Raji (cell line): ENCODE data around the gene MRAS.

Experiments used
- POLR2A ChIP-seq: IDR thresholded peaks from 2 replicates; pipeline ENCODE4 v1.6.1; 2011; ENCODE audit warnings: low read depth, low read length, control low read depth; ENCODE audit not compliant: insufficient read depth

The MRAS gene

DNA sequence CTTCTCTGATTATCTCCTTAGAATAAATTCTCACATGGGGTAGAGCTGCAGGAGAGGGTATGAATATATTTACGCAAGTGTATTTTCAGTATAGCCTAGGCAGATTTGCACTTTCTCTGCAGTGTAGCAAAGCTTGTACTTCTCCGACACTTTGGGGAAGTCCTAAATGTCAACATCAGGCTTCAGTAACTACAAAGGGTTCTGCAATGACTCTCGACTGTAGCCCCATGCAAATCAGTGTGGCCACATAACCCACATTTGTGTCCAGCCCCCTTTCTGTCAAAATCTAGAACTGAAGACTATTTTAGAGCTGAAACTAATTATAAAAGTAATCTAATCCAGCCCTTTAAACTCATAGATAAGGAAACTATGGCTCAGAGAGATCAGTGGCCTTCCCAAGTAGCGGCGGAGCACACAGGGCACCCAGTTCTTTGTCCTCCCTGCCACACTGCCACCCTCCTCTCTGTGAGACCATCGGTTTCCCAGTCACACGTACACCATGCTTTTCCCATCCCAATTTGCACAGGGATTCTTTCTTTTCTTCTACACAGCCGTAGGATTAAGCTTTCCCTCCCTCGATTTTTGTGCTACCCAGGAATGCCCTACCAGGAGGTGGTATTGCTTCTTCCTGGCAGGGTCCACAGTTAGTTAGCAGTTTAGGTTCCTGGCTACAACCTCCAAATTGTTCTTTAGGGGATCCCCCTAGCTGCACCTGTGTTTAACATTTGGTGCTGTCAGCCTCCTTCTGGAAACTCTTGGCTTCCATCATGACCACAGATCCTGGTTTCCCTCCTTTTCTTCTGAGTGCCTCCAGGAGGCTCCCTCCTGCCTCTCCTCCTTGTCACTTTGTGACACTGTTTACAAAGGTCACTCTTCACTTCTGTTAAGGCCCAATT is 22.9 kb downstream of the MRAS start:
- no peak for TF ChIP-seq POLR2A

DNA sequence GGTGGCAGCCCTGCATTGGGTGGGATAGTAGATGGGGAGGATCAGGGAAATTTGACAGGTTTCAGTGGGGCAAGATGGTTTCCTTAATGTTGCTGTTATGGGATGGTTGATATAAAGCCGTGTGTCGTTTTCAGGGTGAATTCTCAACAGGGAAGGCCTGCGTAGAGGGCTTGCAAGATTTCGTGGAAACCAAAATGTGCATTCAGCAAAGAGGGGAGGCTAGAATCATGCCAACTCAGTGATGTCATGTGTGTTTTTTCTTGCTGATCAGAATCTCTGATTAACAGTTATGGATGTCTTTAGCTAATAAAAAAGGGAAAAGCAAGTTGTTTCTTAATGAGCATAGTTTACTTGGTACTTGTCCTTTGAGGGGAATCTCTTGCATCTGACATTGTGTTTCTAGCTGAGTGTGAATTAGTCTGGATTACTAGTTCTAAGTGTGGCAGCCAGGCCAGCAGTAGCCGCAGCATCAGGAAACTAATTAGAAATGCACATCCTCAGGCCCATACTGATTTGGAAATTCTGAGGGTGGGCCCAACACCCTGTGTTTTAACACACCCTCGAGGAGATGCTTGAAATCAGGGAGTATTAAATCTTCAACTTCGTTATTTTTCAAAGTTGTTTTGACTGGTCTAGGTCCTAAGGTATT is 24.8 kb downstream of the MRAS start:
- TF ChIP-seq POLR2A = no peak

DNA sequence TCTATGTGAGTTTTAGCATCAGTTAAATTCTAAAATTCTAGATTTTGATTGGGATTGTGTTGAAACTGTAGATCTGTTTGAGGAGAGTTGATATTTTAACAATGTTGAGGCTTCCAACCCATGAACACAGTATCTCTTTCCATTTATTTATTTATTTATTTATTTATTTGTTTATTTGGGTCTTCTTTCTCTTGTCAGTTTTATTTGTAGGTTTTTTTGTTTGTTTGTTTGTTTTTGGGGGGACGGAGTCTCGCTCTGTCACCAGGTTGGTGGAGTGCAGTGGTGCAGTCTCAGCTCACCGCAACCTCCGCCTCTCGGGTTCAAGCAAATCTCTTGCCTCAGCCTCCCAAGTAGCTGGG is 25.3 kb downstream of the MRAS start:
- TF ChIP-seq POLR2A = no peak

DNA sequence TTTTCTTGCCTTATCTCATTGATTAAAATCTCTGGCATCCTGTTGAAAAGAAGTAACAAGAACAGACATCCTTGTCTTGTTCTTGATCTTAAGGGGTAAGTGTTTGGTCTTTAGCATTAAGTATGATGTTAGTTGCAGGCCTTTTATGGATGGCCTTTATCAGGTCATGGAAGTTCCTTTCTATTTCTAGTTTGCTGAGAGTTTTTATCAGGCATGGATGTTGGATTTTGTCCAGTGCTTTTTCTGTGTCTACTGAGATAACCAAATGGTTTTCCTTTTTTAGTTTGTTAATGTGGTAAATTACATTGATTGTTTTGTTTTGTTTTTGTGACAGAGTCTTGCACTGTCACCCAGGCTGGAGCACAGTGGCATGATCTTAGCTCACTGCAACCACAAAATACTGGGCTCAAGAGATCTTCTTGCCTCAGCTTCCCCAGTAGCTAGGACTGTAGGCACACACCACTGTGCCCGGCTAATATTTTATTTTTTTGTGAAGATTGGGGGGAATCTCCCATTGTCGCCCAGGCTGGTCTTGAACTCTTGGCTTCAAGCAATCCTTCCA is 26.3 kb downstream of the MRAS start:
- no peak for TF ChIP-seq POLR2A

DNA sequence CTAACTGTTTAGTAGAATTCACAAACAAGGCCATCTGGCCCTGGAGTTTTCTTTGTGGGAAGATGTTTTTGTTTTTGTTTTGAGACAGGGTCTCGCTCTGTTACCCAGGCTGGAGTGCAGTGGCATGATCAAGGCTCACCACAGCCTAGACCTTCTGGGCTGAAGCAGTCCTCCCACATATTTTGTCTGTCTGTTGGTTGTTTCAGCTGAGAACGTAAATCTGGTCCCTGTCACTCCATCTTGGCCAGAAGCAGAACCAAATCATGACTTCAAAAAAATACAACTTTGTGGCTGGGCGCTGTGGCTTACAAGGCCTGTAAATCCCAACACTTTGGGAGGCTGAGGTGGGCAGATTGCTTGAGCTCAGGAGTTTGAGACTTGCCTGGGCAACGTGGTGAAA is 27.1 kb downstream of the MRAS start:
- TF ChIP-seq POLR2A = no peak

DNA sequence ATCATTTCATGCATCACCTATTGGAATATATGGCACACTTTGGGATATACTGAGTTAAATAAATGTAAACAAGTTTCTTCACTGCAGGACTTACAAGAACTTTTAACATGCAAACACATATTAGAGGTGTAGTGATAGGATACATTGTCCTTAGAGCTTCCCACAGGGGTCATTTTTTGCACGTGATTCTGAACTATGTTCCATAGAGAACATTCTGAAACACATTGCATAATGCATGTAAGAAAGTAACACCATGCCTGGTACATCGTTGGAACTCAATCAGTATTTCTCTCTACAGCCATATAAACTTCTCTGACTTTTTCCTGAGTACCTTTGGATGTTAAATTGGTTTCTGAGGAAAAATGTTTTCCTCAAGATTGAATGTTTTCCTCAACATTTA is 28.3 kb downstream of the MRAS start:
- TF ChIP-seq POLR2A = no peak

DNA sequence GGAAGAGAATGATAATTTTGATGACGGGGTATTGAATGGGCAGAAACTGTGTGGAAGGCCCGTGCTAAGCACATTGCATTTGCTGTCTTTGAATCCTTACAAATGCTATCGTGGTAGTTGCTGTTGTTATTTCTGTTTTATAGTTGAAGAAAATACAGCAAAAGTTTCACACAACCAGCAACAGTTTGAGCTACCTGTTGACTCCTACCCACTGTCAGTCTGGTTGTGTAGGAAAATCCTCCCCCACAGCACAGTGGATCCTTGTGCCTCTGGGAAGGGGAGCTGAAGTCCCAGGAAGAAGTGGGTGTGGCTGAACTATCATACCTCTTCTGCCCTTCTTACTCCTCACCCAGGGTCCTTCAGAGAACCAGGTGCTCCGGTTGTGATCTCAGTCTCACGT is 29.4 kb downstream of the MRAS start:
- TF ChIP-seq POLR2A = no peak

DNA sequence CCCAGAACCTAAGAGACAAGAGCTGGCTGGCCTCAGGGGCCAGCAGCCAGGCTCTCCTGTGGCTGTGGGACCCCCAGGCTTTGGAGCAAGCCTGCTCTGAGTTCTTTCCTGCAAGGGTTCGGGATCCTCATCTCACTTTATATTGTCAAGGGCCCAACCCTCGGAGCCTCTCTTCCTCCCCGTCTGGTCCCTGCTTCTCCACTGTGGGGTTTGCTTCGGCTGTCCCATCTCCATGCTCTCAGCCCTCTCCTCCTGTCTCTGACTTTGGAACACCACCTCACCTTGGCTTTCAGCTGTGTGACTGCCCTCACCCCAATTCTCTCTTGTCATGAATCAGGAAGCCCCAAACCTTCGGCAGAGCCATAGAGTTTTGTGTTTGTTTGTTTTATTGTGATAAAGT is 30.0 kb downstream of the MRAS start:
- no peak for TF ChIP-seq POLR2A

DNA sequence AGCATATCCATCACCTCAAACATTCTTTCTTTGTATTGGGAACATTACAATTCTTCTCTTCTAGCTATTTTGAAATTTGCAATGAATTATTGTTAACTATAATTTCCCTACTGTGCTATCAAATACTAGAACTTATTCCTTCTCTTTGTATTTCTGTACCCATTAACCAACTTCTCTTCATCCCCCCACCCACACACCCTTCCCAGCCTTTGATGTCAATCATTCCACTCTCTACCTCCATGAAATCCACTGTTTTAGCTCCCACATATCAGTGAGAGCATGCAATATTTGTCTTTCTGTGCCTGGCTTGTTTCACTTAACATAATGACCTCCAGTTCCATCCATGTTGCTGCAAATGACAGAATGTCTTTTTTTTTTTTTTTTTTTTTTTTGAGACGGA is 30.6 kb downstream of the MRAS start:
- no peak for TF ChIP-seq POLR2A

DNA sequence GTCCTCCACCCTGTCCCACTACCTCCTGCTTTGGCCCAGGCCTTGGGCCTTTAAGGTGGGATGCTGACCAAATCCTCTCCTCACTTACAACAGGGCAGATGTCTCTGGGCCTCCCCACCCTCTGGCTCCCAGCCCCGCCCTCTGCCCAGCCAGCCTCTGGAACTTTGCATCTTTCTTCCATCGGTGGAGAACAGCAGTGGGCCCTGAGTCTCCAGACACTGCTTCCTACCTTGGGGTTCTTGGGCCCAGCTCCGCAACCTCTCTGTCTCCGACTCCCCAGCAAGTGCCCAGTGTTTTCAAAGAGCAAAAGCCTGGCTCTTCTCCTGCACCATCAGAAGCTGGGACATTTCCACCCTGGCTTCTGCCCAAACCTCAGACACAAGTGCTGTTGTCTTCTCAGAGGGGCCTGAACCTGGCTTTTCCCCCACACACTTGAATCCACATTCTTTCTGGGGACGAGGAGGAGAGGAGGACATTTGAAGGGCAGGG is 33.1 kb downstream of the MRAS start:
- TF ChIP-seq POLR2A = no peak

DNA sequence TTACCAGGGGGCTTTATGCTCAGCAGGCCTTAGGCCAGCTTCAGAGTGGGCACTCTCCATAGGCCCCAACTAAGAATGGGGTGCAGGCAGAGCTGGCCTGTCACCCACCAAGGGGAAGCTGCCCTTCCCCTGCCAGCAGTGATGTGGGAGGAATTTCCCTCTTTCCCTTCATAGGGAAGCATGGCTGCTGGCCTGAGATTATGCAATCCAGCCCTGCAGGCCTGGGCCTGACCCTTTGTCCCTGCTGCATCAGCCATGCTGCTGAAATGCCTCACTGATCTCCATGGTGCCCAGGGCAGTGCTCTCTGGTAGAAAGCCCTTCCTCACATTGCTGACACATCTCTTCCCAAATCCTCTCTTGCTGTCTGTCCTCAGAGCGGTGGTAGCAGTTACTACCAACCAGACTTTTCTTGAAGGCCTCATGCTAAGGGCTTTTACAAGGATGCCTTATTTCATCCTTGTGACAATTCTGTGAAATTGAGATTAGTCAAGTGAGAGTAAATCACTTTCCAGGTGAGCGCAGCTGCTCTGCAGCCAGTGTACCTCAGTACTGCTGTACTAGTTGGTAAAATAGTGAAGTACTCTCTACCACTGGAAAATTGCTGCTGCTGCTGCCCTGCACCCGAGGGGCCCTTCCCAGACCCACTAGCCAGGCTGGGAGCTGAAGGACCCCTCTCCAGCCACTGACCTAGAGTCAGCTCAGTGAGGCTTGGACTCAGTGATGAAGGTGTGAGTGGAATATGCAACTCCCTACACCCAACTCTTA is 33.8 kb downstream of the MRAS start:
- TF ChIP-seq POLR2A = no peak

DNA sequence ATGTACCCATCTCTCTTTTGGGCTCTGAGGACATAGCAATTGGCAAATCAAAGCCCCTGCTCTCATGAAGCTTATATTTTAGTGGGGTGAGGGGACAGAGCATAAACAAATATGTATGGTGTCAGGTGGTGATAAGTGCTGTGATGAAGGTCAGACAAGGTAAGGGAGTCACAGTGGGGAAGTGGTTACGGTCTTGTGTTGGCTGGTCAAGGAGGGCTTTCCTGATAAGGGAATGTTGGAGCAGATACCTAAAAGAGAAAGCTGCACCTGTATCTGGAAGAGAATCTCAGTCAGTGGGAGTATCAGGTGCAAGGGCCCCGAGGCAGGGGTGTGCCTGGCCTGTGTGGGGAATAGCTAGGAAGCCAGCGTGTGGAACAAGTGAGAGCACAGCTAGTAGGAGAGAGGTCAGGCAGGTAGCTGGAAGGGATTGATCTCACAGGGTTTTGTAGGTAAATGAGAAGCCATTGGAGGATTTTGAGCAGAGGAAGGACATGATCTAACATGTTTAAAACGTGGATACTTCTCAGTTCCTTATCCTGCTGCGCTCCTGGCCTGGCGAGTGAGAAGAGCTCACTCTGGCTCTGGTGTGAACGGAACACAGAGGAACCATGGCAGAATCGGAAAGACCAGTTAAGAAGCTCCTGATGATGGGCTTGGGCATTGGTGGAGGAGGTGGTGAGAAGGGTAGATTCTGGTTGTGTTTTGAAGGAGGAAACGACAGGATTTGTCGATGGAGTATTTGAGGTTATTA is 35.5 kb downstream of the MRAS start:
- TF ChIP-seq POLR2A = no peak

DNA sequence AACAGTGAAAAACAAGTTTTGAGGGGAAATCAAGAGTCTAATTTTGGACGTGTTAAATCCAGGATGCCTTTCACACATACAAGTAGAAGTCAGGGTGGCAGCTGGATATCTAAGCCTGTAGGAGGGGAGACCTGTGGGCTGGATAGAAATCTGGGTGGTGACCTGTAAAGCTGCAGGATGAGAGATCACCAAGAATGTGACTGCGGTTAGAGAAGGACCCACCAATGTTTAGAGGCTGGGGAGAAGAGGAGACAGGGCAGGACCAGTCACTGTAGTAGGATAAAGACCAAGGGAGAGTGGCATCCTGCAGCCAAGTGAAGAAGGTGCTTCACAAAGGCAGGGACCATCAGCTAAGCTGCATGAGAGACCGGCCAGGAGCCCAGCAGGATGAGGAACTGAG is 36.2 kb downstream of the MRAS start:
- TF ChIP-seq POLR2A = no peak

DNA sequence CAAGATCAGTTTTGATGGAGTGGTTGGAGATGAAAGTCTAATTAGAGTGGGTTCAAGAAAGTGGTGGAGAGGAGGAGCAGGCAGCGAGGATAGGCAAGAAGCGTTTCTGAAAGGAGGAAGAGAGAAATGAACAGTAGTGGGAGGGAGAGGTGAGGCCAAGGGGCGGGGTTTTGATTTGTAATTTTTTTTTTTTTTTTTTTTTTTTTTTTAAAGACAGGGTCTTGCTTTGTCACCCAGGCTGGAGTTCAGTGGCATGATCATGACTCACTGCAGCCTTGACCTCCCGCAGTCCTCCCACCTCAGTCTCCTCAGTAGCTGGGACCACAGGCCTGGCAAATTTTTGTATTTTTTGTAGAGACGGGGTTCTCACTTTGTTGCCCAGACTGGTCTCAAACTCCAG is 36.6 kb downstream of the MRAS start:
- TF ChIP-seq POLR2A = no peak

DNA sequence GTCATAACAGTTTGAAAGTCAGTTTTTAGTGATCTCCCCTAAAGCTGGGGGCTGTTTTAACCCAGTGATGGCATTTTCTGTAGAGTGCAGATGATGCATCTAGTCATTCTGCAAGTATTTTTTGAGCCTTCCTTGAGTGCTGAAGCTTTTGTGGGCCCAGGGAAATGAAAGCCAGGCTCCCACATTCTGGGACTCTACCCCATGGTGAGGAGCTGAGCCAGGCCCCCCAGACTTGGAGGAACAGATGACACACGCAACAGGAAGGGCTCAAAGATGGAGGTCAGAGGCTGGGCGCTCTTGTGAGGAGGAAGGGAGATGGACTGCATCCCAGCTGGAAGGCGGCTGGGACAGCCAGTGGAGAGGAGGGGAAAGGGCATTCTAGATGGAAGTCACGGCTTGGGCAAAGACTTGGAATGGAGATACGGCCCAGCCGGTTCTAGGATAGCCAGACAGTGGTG is 40.8 kb downstream of the MRAS start:
- TF ChIP-seq POLR2A = no peak

DNA sequence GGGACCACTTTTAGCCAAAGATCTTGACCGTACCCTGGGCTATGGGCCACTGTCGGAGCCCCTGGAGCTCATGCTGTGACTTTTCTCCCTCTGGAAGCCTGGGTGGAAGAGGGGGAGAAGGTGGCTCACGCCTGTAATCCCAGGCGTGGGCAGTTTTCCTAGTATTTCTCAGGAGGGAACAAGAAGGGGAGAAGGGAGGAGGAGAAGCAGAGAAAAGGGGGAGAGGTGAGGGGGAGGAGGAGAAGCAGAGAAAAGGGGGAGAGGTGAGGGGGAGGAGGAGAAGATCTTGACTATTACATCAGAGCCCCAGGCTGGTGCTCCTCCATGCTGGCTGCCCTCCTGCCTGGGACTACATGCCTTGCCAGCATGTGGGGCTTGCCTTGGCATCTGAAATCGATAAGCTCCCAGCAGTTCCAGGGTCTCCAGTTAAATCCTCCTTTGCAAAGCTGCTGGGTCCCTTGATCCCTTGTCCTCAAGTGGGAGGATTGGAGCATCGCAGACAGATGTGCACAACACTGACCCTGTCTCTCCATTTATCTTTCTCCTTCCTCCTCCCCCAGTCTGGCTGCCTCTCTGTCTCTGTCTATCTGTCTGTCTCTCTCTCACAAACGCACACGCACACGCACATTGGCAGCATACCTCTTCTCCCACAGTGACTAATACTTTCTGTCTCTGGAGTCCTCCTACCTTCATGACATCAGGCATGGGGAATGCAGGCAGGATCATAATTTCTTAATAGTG is 41.6 kb downstream of the MRAS start:
- no peak for TF ChIP-seq POLR2A
